Calu3 (cell line): ENCODE results near the gene GOLGA2. TPM values are rescaled to one million over a fixed set of nuclear protein-coding genes. Genes with fewer than 3 reads are reported as not detected.

Experiments
- Bru-seq: library from RNA; stranded (reverse); fragments of 400-500 nt; gene quantifications from one replicate; lab custom pipeline; 2021; lab: Mats Ljungman, UMichigan
- BruChase-seq, 2 experiments: library from RNA; stranded (reverse); fragments of 400-500 nt; gene quantifications; one replicate each; lab custom pipeline; 2021; lab: Mats Ljungman, UMichigan
- BruUV-seq: library from RNA; stranded (reverse); fragments of 400-500 nt; replicated peaks from 2 replicates; lab custom pipeline; 2021; lab: Mats Ljungman, UMichigan
- CTCF ChIA-PET: fragments of 300-600 bp; sonication (Branson Sonifier 250); formaldehyde crosslinking; loops from one replicate; lab custom pipeline; 2022; ENCODE audit warnings: antibody characterized with exemption; lab: Charles Lee
- DNase-seq: peaks from one replicate; pipeline ENCODE4 v3.0.0; 2022
- H3K27ac Mint-ChIP-seq: one replicate; pipeline ENCODE4 v1.8.0; 2022; ENCODE audit warnings: mixed read lengths; ENCODE audit not compliant: unreplicated experiment
- H3K27me3 Mint-ChIP-seq: one replicate; pipeline ENCODE4 v1.8.0; 2022; ENCODE audit warnings: mixed read lengths; ENCODE audit not compliant: unreplicated experiment
- H3K36me3 Mint-ChIP-seq: one replicate; pipeline ENCODE4 v1.8.0; 2022; ENCODE audit warnings: mild to moderate bottlenecking, moderate library complexity, mixed read lengths; ENCODE audit not compliant: insufficient read depth, unreplicated experiment
- H3K4me1 Mint-ChIP-seq: one replicate; pipeline ENCODE4 v1.8.0; 2022; ENCODE audit warnings: mild to moderate bottlenecking, low read depth, mixed read lengths; ENCODE audit not compliant: unreplicated experiment
- H3K4me3 Mint-ChIP-seq: one replicate; pipeline ENCODE4 v1.8.0; 2022; ENCODE audit warnings: mild to moderate bottlenecking, low read depth, moderate library complexity, mixed read lengths; ENCODE audit not compliant: unreplicated experiment
- H3K9me3 Mint-ChIP-seq: one replicate; pipeline ENCODE4 v1.8.0; 2022; ENCODE audit warnings: low read depth, mixed read lengths; ENCODE audit not compliant: unreplicated experiment
- CTCF ChIP-seq: fragments of 200-600 bp; IDR thresholded peaks from one replicate; pipeline ENCODE4 v1.8.0; 2022; ENCODE audit warnings: antibody characterized with exemption; ENCODE audit not compliant: unreplicated experiment
- intact Hi-C: fragments of 100-400 bp; cut with micrococcal nuclease; formaldehyde crosslinking; loops from one replicate; pipeline ENCODE4 v1.10.0; 2022; ENCODE audit not compliant: unreplicated experiment
- long read RNA-seq: library from polyadenylated mRNA; stranded (forward); transcript quantifications from one replicate; pipeline ENCODE4 v2.0.0, GENCODE V29; 2022
- total RNA-seq: library from RNA; stranded (reverse); gene quantifications from 2 replicates; pipeline ENCODE4 v1.2.3, GENCODE V29; 2022

GOLGA2 gene
- total RNA-seq, result 69.6 and 77.2 TPM in 2 replicates
- Bru-seq, nascent RNA, result percentile 70 among the genes with signal in this experiment
- BruChase-seq, experiment 1, labeled RNA remaining after a 6-hour chase, result percentile 90 among the genes with signal in this experiment
- percentile 86 among the genes with signal in this experiment for BruChase-seq, experiment 2, labeled RNA remaining after a 2-hour chase
- long read RNA-seq, partial matches to known transcripts, result 4 of 143 reads
- long read RNA-seq, other reads (novel, unspliced or antisense), result 139 of 143 reads

GRCh38 chr9:128275198-128276007 lies at the start of gene GOLGA2:
TSS of gene GOLGA2 (minus strand) at chr9:128276007. CDS start at chr9:128275976, 31 bp downstream.
- intact Hi-C loops, result no loop called here
- DNase-seq, result peak; percentile 8
- Mint-ChIP-seq H3K27ac (peak within 1 kb of the TSS; percentile 86), H3K4me3 (peak within 1 kb of the TSS; percentile 77), H3K4me1 (peaks cover 22% of the 10 kb centered on the region), H3K27me3 (no peaks in the 10 kb centered on the region), H3K36me3 (peaks cover 55% of the 10 kb centered on the region), H3K9me3 (no peaks in the 10 kb centered on the region)
- CTCF ChIA-PET, result interaction anchor here (0.6 to 0.8 kb wide), 3 partner anchors 13 to 87 kb away, joined by 3 read pairs; no protein-coding TSS in a partner anchor
- TF ChIP-seq CTCF, result no peak
- no TSS peak for BruUV-seq

- no peak for DNase-seq
- Mint-ChIP-seq H3K4me1 (no peaks in the 10 kb centered on the region), H3K36me3 (peaks cover 21% of the 10 kb centered on the region), H3K9me3 (no peaks in the 10 kb centered on the region), H3K27me3 (no peaks in the 10 kb centered on the region), H3K27ac (no peak overlapping the region), H3K4me3 (no peak overlapping the region)
- BruUV-seq, result no TSS peak
- intact Hi-C loops, result no loop called here
- CTCF ChIA-PET, result no interaction called here
- no peak for TF ChIP-seq CTCF
Measured at GRCh38 chr9:128324401-128324800, 48.6 kb upstream of the GOLGA2 start.

GRCh38 chr9:128323791-128324190 lies 48.0 kb upstream of the GOLGA2 start:
- no peaks in the 10 kb centered on the region for H3K4me1 Mint-ChIP-seq
- no peak for DNase-seq
- H3K4me3 Mint-ChIP-seq, result peak overlapping the region; percentile 89
- no peak for TF ChIP-seq CTCF
- peaks cover 21% of the 10 kb centered on the region for H3K36me3 Mint-ChIP-seq
- no peaks in the 10 kb centered on the region for H3K9me3 Mint-ChIP-seq
- no peak overlapping the region for H3K27ac Mint-ChIP-seq
- BruUV-seq, result no TSS peak
- no peaks in the 10 kb centered on the region for H3K27me3 Mint-ChIP-seq
- intact Hi-C loops, result no loop called here
- CTCF ChIA-PET, result no interaction called here

- no peak for TF ChIP-seq CTCF
- CTCF ChIA-PET, result no interaction called here
- H3K4me3 Mint-ChIP-seq, result peak overlapping the region; percentile 89
- no peaks in the 10 kb centered on the region for H3K27me3 Mint-ChIP-seq
- H3K27ac Mint-ChIP-seq, result peak overlapping the region; percentile 96
- intact Hi-C loops, result no loop called here
- BruUV-seq, result no TSS peak
- DNase-seq, result no peak
- peaks cover 21% of the 10 kb centered on the region for H3K36me3 Mint-ChIP-seq
- H3K9me3 Mint-ChIP-seq, result no peaks in the 10 kb centered on the region
- H3K4me1 Mint-ChIP-seq, result no peaks in the 10 kb centered on the region
Measured at GRCh38 chr9:128323212-128323730, 47.5 kb upstream of the GOLGA2 start.
